Glomerular endothelial cell (primary cell): ENCODE data around the gene TMEM176B. TPM values are rescaled to one million over a fixed set of nuclear protein-coding genes. Genes with fewer than 3 reads are reported as not detected.
"Not testable (repeated sequence)": the region's sequence is repeated elsewhere in the genome, so short reads cannot be mapped to it uniquely, and the experiment has no call there.

Source experiments
- DNase-seq: peaks from one replicate; pipeline ENCODE4 v3.0.0-alpha.2; 2011; ENCODE audit warnings: low read depth, low spot score; ENCODE audit errors: extremely low read depth
- total RNA-seq: library from RNA; depleted of rRNA; stranded (reverse); fragments of >200 nt; gene quantifications from 2 replicates; pipeline ENCODE4 v1.2.3, GENCODE V29; 2015

TMEM176B gene
- total RNA-seq, 1 donor from 2014 or later: not detected

DNA sequence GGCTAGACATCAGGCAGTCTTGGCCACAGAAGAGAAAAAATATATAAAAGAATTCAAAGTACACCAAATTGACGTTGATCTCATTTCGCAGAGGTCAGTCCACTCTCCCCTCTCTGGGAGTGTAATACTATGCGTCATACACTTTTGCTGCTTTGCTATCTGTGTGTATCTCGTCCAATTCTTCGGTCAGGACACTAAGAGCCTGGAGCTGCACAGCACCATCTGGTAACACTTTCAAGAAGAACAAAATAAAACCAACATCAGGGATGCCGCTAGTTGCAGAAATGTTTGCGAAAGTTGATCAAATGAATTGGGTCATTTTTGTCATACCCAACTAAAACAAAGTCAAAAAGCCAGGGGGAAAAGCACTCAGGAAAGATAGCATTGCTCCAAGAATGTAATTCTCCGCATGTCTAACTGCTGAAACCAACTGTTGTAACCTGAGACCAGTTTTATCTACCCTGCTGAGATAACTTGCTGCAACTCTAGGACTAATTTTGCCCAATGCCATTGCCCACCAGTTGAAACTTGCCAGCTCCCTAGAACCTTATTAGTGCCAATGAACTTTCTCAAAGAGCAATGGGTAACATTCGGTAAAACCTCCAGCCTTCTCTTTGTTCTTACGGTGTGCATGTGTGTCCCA, 23.4 kb upstream of the TMEM176B start:
- no peak for DNase-seq

DNA sequence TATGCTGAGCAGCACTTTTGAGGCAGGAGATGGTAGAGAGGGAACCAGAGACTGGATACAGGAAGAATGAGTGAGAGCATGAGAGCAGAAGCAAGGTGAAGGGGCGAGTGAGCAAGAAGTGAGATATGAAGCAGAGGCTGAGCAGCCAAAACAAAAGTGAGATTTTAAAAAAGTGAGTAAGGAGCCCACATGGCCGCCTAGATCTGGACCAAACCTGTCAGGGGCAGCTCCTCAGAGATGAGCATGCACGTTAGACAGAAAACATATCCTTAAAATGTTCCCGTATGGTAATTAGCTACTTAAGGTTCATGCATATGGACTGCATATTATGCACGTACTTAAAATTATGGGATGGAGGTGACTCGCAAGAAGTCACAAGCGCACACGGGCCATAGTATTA, 22.9 kb upstream of the TMEM176B start:
- no peak for DNase-seq

DNA sequence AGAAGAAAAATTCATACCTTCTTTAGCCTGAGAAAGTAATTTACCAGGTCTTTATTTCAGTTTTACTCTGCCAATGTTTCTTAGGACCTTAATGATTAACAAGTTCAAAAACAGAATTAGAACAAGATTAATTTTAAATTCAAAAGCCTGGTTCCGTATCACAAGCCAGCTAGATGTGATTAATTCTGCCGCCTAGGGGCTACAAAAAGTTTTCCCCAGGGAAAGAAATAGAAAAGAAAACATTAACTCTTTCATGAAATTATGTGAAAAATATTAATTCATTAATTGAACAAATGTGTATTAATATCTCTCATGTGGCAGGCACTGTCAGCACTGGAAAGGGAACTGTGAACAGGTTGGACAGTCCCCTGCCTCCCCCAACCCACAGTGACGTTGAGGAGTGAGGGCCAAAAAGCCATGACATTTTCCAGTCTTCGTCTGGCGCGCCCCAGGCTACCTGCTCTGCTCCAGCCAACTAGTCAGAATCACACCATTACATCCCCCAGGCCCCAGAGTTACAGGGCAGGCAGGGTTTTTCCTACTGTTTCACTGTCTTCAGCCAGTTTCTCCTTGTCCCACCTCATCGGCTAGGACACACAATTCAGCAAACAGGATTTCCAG, 20.5 kb upstream of the TMEM176B start:
- DNase-seq: no peak

DNA sequence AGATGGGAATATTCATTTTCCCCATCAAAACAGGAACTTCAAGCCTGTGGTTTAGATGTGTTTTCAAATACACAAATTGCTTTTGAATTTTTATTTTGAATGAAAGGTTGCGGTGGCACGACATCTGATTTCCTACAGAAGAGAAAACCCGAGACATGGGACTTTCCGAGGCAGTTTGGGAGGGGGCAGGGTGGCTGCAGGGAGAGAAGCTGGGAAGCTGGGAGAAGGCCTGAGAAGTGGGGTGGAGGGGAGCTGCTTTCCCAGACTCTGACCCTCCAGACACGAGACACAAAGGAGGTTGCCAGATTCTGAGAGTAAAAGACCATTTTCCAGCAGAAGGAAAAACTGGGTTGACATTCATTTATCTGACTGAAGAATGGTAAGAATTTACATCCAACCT, 20.0 kb upstream of the TMEM176B start:
- no peak for DNase-seq

DNA sequence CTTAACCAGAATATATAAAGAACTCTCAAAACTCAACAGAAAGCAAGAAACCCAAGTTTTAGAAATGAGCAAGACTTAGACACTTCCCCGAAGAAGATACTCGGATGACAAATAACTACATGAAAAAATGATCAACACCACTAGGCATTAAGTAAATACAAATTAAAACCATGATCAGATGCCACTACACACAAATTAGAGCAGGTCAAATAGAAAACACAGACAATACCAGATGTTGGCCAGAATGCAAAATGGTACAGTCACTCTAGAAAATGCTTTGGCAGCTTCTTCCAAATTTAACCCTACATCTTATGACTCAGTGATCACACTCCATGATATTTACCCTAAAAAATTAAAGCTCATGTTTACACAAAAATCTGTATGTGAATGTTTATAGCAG, 18.8 kb upstream of the TMEM176B start:
- DNase-seq: no peak

DNA sequence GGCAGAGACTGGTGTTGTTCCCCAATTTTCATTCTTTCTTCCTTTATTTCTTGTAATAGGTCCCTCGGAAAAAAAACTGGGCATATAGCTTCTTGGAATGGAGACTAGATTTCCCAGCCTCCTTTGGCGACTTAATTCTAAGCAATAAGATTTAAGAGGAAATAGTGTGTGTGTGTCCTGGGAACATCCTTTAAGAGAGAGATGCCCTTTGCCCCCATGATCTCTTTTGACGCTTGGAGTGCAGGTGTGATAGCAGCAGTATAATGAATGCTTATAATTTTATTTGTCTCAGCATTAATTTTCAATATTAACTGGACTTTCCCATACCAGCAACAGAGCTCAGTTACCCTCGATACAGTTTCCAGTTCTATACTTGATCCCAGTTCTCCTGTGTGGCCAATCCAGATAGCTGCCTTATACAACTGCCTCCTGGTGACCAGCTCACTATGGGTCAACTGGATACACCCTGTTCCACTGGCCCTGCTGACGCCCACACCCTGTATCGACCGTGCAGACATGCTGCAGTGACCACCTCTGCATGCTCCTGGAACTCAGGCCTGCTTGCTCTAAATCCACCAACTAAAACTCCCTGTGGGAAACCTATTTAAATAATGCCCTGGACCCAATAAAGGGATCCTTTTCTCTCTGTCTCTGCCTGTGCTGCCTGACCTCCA, 14.3 kb upstream of the TMEM176B start:
- DNase-seq: no peak

DNA sequence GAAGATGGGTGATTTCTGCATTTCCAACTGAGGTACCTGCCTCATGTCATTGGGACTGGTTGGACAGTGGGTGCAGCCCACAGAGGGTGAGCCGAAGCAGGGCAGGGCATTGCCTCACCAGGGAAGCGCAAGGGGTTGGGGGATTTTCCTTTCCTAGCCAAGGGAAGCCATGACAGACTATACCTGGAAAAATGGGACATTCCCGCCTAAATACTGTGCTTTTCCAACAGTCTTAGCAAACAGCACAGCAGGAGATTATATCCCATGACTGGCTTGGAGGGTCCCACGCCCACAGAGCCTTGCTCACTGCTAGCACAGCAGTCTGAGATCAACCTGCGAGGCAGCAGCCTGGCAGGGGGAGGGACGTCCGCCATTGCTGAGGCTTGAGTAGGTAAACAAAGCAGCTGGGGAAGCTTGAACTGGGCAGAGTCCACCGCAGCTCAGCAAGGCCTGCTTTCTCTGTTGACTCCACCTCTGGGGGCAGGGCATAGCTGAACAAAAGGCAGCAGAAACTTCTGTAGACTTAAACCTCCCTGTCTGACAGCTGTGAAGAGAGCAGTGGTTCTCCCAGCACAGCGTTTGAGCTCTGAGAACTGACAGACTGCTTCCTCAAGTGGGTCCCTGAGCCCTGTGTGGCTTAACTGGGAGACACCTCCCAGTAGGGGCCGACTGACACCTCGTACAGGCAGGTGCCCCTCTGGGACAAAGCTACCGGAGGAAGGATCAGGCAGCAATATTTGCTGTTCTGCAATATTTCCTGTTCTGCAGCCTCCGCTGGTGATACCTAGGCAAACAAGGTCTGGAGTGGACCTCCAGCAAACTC, 7.7 kb upstream of the TMEM176B start:
- not testable (repeated sequence) for DNase-seq

DNA sequence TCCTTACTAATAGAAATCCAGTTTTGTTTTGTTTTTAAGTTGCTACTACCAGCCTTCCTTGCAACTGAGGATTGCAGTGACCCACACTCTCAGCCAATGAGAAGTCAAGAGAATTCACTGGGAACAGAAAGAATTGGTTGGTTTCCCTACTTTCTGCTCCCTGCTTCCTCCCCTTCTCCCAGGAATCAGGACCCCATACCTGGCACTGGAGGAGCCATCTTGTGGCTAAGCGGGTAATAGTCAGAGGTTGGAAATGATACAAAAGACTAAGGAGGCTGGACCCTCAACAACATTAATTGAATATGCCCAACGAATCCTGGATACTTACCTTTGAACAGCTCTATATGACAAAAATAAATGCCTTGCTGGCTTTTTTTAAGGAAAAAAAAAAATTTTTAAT, 6.7 kb upstream of the TMEM176B start:
- DNase-seq: no peak

DNA sequence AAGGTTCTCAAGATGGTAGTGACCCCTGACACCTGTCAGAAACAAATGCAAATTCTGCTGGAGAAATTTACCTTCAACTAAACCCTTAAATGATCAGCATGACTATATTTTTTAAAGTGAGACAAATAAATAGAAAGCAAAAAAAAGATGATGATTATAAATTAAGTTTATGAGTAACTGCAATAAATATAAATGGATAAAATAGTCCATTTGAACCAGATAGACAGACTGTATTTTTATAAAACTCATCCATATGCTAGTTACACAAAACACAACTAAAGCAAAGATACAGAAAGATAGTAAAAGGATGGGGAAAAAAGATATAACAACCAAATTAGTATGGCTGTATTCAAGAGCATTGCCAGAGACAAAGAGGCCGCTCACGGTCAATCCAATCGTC, 6.3 kb upstream of the TMEM176B start:
- DNase-seq: no peak

DNA sequence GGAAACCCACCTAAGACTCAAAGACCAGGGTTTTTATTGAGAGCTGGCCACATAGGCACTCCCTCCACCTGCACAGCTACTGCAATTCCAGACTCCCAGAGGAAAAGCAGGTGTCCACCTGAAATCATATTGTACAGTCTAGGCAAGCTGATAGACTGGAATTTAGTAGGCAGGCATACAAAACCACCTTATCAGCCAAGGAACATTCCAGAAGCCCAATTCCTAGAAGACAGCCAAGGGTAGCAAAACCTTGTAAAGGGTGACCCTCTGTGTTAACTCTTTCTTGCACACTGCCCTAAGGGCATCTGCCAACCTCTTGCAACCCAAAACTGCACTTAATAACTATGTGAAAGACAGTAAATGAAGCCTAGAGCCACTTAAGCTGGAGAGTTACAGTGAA, 5.7 kb upstream of the TMEM176B start:
- no peak for DNase-seq

DNA sequence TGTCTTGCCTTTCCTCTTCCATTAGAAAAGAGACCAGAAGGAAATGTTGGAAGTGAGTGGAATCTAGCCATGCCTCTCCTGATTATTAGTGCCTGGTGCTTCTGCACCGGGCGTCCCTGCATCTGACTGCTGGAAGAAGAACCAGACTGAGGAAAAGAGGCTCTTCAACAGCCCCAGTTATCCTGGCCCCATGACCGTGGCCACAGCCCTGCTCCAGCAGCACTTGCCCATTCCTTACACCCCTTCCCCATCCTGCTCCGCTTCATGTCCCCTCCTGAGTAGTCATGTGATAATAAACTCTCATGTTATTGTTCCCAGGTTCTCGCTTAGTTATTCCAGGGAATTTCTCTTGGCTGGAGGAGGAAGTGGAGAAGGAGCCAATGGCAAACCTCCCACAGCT, 4.6 kb upstream of the TMEM176B start:
- DNase-seq: no peak

DNA sequence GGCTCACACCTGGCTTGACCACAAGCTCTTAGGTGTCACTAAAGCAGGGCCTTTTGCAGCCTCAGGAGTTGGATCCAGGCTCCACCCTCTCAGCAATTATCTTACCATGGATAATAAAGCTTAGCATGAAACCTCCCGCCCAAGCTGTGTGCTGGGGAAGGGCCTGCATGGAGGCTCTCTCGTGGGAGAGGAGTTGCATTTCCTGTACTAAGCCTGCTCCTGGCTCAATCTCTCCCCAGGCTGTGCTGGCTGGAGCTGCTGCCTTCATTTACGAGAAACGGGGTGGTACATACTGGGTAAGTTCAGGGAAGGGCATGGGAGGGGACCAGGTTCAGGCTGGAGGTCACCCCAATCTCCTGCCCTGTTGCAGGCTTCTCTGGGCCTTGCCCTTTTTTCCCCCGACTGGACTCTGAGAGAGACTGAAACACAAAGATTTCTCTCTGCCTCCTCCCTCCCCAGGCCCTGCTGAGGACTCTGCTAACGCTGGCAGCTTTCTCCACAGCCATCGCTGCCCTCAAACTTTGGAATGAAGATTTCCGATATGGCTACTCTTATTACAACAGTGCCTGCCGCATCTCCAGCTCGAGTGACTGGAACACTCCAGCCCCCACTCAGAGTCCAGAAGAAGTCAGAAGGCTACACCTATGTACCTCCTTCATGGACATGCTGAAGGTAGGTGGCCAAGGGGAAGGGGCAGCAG, 3.1 kb upstream of the TMEM176B start:
- no peak for DNase-seq

DNA sequence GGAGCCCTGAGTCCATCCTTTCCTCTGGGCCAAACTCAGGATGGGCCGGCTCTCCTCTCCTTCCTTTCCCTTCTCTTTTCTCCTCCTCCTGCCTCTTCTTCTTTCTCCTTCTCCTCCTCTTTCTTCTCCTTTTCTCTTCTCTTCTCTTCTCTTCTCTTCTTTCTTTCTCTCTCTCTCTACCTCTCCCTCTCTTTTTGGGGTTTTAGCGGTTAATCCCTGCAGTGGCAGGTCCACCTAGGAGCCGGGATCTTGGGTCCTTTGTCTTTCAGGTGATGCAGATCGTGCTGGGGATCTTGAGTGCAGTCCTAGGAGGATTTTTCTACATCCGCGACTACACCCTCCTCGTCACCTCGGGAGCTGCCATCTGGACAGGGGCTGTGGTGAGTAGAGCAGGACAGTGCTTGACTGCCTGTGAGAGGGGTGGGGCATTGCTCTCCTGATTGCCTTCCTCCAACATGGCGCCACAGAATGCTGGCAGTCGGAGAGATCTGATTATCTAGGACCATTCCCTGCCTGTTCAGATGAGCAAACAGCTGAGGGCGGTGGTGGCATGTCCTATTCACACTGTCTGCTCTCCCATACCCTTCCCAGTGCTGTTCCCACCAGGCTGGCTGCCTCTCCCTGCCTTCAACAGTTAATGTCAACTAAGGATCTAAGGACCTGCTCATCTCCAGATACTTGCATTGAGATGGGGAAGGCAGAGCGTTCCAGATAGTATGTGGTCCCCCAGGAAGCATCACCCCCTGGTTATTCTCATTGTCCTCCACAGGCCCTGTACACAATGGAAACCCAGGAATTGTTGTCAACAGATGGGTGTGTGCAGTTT, 2.0 kb upstream of the TMEM176B start:
- no peak for DNase-seq

DNA sequence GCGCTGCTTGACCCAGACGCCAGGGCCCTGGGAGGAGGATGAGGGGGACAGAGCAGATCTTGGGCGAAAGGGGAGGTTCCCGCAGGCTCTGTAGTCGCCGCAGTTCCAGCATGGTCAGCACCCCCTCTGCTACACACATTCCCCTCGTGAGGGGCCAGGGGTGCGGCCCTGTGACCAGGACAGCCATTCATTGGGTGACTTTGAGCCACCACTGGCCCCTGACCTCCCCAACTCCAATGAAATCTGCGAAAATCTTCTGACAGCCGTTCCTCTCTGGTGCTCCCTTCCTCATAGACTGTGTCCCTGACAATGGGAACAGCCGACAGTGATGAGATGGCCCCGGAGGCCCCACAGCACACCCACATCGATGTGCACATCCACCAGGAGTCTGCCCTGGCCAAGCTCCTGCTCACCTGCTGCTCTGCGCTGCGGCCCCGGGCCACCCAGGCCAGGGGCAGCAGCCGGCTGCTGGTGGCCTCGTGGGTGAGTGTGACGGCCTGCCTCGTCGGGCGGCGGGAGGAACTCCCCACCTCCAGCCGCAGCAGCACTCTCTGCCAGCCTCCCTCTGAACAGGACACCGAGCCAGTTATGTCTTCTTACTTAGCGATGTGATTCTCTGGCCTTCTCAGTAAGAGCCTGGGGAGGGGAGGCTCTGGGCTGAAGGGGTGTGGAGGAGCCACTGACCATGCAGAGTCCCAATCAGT, 1.2 kb upstream of the TMEM176B start:
- DNase-seq: no peak

DNA sequence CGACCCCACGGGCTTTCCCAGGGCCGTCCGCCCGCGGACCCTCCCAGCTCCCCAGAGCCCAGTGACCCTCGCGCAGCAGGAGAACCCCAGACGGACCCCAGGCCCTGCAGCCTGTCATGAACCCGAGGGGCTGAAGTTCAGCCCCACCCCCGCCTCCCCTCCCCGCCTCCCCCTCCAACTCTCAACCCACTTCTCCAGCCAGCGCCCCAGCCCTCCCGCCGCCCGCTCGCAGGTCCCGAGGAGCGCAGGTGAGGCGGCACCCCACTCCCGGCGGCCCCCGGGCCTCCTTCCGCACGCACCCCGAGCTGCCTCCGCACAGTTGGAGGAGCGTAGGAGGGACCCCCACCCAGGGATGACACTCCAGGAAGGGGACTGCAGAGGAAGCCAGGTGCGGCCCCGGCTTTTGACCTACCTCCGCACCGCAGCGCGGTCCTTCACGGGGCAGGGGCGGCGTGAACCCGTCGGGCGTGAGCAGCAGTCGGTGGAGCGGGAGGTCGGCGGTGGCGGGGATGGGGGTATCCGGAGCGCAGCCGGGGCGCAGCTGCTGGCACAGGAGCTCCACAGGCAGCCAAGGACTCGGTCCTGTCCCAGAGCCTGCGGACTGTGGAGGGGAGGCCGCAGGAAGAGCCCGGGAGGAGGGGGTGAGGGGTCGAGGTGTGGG, 547 bp upstream of the TMEM176B start, which contains the start of gene TMEM176A:
TMEM176A (plus strand) TSS at position 189 of the 661 bp plus-strand sequence. CDS start 782 bp downstream, outside the sequence.
- DNase-seq: no peak

DNA sequence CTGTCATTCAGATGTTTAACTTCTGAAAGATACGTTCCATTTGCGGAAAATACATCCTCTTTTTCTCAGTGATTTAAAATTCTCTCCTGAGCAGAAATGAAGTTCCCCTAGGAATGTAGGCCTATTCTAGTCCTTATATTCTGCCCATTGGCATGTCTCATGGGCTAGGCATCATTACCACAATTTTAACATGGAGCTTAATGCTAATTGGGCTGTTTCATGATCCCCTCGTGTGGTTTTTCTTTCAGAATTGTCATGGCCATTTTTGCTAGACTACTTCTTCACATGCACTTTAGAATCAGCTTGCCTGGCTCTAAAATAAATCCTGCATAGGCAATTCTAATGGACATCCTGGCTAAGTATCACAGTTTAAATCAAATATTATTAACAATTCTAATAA, 1.0 kb downstream of the TMEM176B start:
- DNase-seq: no peak

DNA sequence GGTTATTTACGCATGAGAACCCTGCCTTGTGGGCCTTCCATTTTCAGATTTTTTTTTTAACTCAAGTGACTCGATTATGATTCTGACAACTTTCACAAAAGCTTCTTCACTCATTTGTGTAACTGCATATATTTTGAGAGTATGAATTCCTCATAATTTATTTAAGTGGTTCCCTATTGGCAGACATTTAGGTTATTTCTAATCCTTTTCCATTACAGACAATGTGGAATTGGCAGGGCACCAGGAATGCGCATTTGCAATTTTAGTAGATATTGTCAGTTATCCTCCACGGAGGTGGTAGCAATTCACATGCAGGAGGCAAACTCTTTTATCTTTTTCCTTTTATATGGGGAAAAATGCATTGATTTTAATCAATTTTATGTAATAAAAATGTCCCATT, 2.5 kb downstream of the TMEM176B start:
- DNase-seq: no peak

DNA sequence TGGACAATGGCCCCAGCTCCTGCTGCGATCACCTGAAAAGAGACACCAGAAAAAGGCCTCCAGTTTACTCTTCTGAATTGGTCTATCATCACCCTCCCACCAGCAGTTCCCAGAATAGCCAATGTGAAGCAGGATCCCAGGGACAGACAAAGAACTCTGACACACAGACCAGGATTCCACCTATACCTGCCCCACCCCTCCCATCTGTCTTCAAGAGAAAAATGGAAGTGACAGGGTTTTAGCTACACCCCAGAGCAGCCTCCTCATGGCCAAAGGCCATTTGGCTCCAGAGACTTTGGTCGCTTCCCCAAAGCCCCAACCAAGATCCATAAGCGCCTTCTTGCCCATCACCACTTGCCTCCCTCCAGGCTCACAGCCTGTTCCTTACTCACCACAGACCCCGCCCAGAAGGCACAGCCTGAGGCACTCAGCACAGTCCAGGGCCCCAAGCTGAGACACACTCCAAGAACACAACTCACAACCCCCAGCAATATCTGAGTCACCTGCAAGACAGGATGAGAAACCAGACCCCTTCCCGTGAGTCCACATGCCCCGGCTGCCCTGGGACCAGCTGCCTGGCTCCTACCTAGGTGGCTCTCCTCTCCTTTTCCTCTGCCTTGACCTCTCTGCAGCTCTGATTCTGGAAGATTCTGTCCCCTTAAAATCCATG, 6.5 kb downstream of the TMEM176B start:
- DNase-seq: no peak
